Measurements from ENCODE around the gene REPS2.

GRCh38 chrX:17170973-17171372 is 224.5 kb downstream of the REPS2 start:
- TF ChIP-seq SUZ12 (IDR thresholded peaks at IDR 0.05) (no peak), ZNF384 (IDR thresholded peaks at IDR 0.05) (no peak), NFRKB (IDR thresholded peaks at IDR 0.05) (no peak), ELF4 (IDR thresholded peaks at IDR 0.05) (no peak), FOXK2 (IDR thresholded peaks at IDR 0.05) (no peak), SP1 (IDR thresholded peaks at IDR 0.05) (no peak), ARNT (IDR thresholded peaks at IDR 0.05) (no peak), BHLHE40 (IDR thresholded peaks at IDR 0.05; ENCODE audit: borderline replicate concordance) (no peak), FOXA1 (IDR thresholded peaks at IDR 0.05) (no peak), TARDBP (IDR thresholded peaks at IDR 0.05) (no peak), LEF1 (IDR thresholded peaks at IDR 0.05; ENCODE audit: borderline replicate concordance) (no peak), PKNOX1 (IDR thresholded peaks at IDR 0.05) (no peak), CTBP1 (IDR thresholded peaks at IDR 0.05; ENCODE audit: borderline replicate concordance) (no peak)
